ENCODE results near the gene FRMPD1.

The FRMPD1 gene

GRCh38 chr9:37643214-37643613, 7.5 kb upstream of the FRMPD1 start:
- H3K9me2 ChIP-seq (replicated peaks; ENCODE audit: low read depth, low read length), result no peaks in the 10 kb centered on the region
- H2AFZ ChIP-seq (ENCODE audit: low read length), result no peak overlapping the region
- H3K36me3 ChIP-seq (ENCODE audit: insufficient read depth, low read length), result no peaks in the 10 kb centered on the region
- no peaks in the 10 kb centered on the region for H3K4me1 ChIP-seq (ENCODE audit: insufficient read depth, low read length, poor library complexity, severe bottlenecking)
- no peak overlapping the region for H3K9ac ChIP-seq (ENCODE audit: low read depth, low read length, poor library complexity, severe bottlenecking)
- no peak overlapping the region for H3K4me2 ChIP-seq (ENCODE audit: low read depth, low read length, poor library complexity, severe bottlenecking)
- H3K79me2 ChIP-seq (ENCODE audit: insufficient read depth, low read length), result no peaks in the 10 kb centered on the region
- TF ChIP-seq, protein P1, sequence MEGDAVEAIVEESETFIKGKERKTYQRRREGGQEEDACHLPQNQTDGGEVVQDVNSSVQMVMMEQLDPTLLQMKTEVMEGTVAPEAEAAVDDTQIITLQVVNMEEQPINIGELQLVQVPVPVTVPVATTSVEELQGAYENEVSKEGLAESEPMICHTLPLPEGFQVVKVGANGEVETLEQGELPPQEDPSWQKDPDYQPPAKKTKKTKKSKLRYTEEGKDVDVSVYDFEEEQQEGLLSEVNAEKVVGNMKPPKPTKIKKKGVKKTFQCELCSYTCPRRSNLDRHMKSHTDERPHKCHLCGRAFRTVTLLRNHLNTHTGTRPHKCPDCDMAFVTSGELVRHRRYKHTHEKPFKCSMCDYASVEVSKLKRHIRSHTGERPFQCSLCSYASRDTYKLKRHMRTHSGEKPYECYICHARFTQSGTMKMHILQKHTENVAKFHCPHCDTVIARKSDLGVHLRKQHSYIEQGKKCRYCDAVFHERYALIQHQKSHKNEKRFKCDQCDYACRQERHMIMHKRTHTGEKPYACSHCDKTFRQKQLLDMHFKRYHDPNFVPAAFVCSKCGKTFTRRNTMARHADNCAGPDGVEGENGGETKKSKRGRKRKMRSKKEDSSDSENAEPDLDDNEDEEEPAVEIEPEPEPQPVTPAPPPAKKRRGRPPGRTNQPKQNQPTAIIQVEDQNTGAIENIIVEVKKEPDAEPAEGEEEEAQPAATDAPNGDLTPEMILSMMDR (conservative IDR thresholded peaks at IDR 0.05; ENCODE audit: low read length), result no peak
- TF ChIP-seq EZH2phosphoT487 (IDR thresholded peaks at IDR 0.05; ENCODE audit: borderline replicate concordance), result no peak
- H3K27me3 ChIP-seq (ENCODE audit: insufficient read depth, low read length, poor library complexity, severe bottlenecking), result peaks cover 16% of the 10 kb centered on the region
- H3K9me3 ChIP-seq (ENCODE audit: insufficient read depth, low read depth, low read length), result no peaks in the 10 kb centered on the region
- no peaks in the 10 kb centered on the region for H4K20me1 ChIP-seq (ENCODE audit: insufficient read depth, low read length, poor library complexity, severe bottlenecking)
- no peak overlapping the region for H3K4me3 ChIP-seq (ENCODE audit: low read length, poor library complexity, severe bottlenecking)
- no peaks in the 10 kb centered on the region for H3F3A ChIP-seq (ENCODE audit: low read depth)

DNA sequence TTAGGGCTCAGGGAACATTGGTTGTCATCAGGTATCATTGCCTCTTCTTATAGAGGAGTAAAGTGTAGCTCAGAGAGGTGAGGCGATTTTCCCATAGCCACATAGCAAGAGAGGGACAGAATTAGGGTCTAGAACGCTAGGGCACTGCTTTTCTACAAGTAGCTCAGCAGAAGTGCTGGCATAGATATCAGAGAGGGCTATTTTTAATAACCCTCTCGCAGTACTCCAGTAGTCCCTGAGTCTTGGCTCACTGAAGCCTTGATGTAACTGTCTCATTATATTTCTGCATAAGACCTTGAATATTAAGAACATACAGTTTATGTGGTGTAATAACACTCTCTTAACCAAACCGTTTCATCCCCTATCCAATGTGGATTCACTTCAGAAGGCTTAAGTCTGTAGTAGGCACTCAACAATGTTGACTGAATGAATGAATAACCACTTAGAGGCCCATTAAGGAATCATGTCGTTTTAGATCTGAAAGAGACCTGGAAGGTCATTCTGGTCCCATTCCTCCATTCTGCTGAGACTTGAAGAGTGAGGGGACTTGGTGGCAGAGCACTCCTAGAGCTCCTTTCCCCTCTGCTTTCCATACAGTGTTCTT, 4.7 kb upstream of the FRMPD1 start:
- no peak for TF ChIP-seq EZH2phosphoT487 (IDR thresholded peaks at IDR 0.05; ENCODE audit: borderline replicate concordance)
- TF ChIP-seq, protein P1 (conservative IDR thresholded peaks at IDR 0.05; ENCODE audit: low read length), result no peak
- Histone ChIP-seq H3K9me3 (ENCODE audit: insufficient read depth, low read depth, low read length) (no peaks in the 10 kb centered on the region), H3K79me2 (ENCODE audit: insufficient read depth, low read length) (no peaks in the 10 kb centered on the region), H3F3A (ENCODE audit: low read depth) (no peaks in the 10 kb centered on the region), H3K9me2 (replicated peaks; ENCODE audit: low read depth, low read length) (no peaks in the 10 kb centered on the region), H4K20me1 (ENCODE audit: insufficient read depth, low read length, poor library complexity, severe bottlenecking) (no peaks in the 10 kb centered on the region), H3K27me3 (ENCODE audit: insufficient read depth, low read length, poor library complexity, severe bottlenecking) (peaks cover 33% of the 10 kb centered on the region), H3K9ac (ENCODE audit: low read depth, low read length, poor library complexity, severe bottlenecking) (no peak overlapping the region), H2AFZ (ENCODE audit: low read length) (no peak overlapping the region), H3K4me1 (ENCODE audit: insufficient read depth, low read length, poor library complexity, severe bottlenecking) (no peaks in the 10 kb centered on the region), H3K4me3 (ENCODE audit: low read length, poor library complexity, severe bottlenecking) (no peak overlapping the region), H3K4me2 (ENCODE audit: low read depth, low read length, poor library complexity, severe bottlenecking) (no peak overlapping the region), H3K36me3 (ENCODE audit: insufficient read depth, low read length) (no peaks in the 10 kb centered on the region)

DNA sequence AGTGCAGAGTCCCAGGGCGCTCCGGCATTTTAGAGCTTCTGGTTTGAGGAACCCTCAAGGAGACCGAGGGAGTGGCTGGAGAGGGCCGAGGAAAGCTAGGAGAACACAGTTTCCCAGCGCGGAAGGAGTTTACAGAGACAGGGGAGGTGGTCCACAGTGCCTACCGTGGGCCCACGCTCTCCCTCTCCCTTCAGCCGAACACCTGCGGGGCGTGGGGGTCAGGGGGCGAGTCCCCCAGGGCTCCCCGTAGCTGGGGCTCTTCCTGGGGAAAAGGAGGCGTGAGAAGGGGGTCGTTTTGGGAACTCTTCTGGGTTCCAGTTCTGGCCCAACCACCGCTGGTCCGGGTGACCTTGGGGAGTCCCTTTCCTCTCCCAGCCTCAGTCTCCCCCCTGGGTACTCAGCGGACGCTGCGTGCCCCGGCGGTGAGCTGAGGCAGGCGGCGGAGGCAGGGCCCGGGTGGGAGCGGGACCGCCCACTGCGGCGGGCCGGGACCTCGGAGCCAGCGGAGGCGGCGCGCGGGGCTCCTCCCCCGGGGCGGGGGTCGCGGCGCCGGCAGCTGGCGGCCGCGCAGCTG, 368 bp upstream of the FRMPD1 start:
- no peak overlapping the region for H2AFZ ChIP-seq (ENCODE audit: low read length)
- no peak overlapping the region for H3K4me2 ChIP-seq (ENCODE audit: low read depth, low read length, poor library complexity, severe bottlenecking)
- no peaks in the 10 kb centered on the region for H3K9me2 ChIP-seq (replicated peaks; ENCODE audit: low read depth, low read length)
- no peaks in the 10 kb centered on the region for H3K79me2 ChIP-seq (ENCODE audit: insufficient read depth, low read length)
- H3K36me3 ChIP-seq (ENCODE audit: insufficient read depth, low read length), result no peaks in the 10 kb centered on the region
- no peaks in the 10 kb centered on the region for H3F3A ChIP-seq (ENCODE audit: low read depth)
- no peaks in the 10 kb centered on the region for H4K20me1 ChIP-seq (ENCODE audit: insufficient read depth, low read length, poor library complexity, severe bottlenecking)
- H3K9ac ChIP-seq (ENCODE audit: low read depth, low read length, poor library complexity, severe bottlenecking), result no peak overlapping the region
- H3K9me3 ChIP-seq (ENCODE audit: insufficient read depth, low read depth, low read length), result no peaks in the 10 kb centered on the region
- H3K4me3 ChIP-seq (ENCODE audit: low read length, poor library complexity, severe bottlenecking), result no peak overlapping the region
- H3K27me3 ChIP-seq (ENCODE audit: insufficient read depth, low read length, poor library complexity, severe bottlenecking), result peaks cover 48% of the 10 kb centered on the region
- TF ChIP-seq, protein P1 (conservative IDR thresholded peaks at IDR 0.05; ENCODE audit: low read length), result no peak
- no peak for TF ChIP-seq EZH2phosphoT487 (IDR thresholded peaks at IDR 0.05; ENCODE audit: borderline replicate concordance)
- H3K4me1 ChIP-seq (ENCODE audit: insufficient read depth, low read length, poor library complexity, severe bottlenecking), result no peaks in the 10 kb centered on the region
